Astrocyte of the spinal cord (primary cell): ENCODE results near the gene PCCA.

Source experiments
- DNase-seq: peaks from one replicate; pipeline ENCODE4 v3.0.0; 2011; ENCODE audit warnings: low read depth, low spot score
- H3K4me3 ChIP-seq: 2 replicates; pipeline ENCODE4 v1.5.1; 2011; ENCODE audit warnings: low read depth, mild to moderate bottlenecking, low read length, moderate library complexity
- CTCF ChIP-seq: IDR thresholded peaks from 2 replicates; pipeline ENCODE4 v1.5.1; 2012; ENCODE audit warnings: low read depth, mild to moderate bottlenecking, low read length, inconsistent platforms
- in situ Hi-C: cut with HindIII; loops from 2 replicates; pipeline ENCODE4 v1.10.0; 2017; ENCODE audit warnings: low sequenced_read_pairs

PCCA gene

GRCh38 chr13:100510208-100510957, 421.5 kb downstream of the PCCA start:
- in situ Hi-C loops, result no loop called here
- TF ChIP-seq CTCF, result no peak
- no peak overlapping the region for H3K4me3 ChIP-seq

GRCh38 chr13:100511466-100511865, 422.6 kb downstream of the PCCA start:
- TF ChIP-seq CTCF, result no peak
- no peak overlapping the region for H3K4me3 ChIP-seq
- in situ Hi-C loops, result no loop called here
- DNase-seq, result no peak

More at GRCh38 chr13:100510208-100510957, 421.5 kb downstream of the PCCA start:
- DNase-seq, result no peak

GRCh38 chr13:100512422-100512821, 423.5 kb downstream of the PCCA start:
- in situ Hi-C loops, result no loop called here
- TF ChIP-seq CTCF, result no peak
- H3K4me3 ChIP-seq, result no peak overlapping the region
- DNase-seq, result peak; percentile 61

- TF ChIP-seq CTCF, result no peak
- H3K4me3 ChIP-seq, result no peak overlapping the region
- in situ Hi-C loops, result no loop called here
- peak; percentile 82 for DNase-seq
Observed at GRCh38 chr13:100513171-100513570, 424.3 kb downstream of the PCCA start.

- in situ Hi-C loops, result no loop called here
- DNase-seq, result peak; percentile 33
- H3K4me3 ChIP-seq, result no peak overlapping the region
- no peak for TF ChIP-seq CTCF
Observed at GRCh38 chr13:100513987-100514670, 425.2 kb downstream of the PCCA start.

- in situ Hi-C loops, result no loop called here
- H3K4me3 ChIP-seq, result no peak overlapping the region
- peak; percentile 85 for DNase-seq
- TF ChIP-seq CTCF, result peak; percentile 91
Observed at GRCh38 chr13:100514788-100515409, 426.0 kb downstream of the PCCA start.
